IPS-NIHi7 (cell line): ENCODE measurements around the gene AGAP6.
"Not testable (repeated sequence)": the region's sequence is repeated elsewhere in the genome, so short reads cannot be mapped to it uniquely, and the experiment has no call there.

Experiments
- DNase-seq: peaks from one replicate; pipeline ENCODE4 v3.0.0; 2012; ENCODE audit warnings: mixed read lengths; ENCODE audit errors: extremely low spot score

The AGAP6 gene

GRCh38 chr10:50024716-50025383 is 36.6 kb downstream of the AGAP6 start:
- DNase-seq: not testable (repeated sequence)

DNA sequence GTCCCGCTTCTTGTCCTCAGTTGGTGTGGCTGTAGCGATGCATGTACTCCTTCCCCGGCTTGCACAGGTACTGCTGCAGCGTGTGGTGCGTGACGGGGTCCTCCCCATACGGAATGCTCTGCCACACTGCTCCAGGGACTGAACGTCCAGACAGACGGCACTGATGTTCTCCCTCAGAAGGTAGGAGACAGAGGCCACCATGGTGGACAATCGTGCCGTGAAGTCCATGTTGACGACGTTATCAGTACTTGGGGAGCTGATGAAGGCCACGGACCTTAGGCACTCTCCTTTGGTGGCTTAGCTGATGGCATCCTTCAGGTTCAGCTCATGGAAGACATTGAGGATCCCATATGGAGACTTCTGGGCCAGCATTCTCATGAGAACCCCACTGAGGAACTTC is 37.4 kb downstream of the AGAP6 start:
- DNase-seq: no peak

GRCh38 chr10:50027195-50027594 is 39.0 kb downstream of the AGAP6 start:
- DNase-seq: no peak

- DNase-seq: no peak
Measured at GRCh38 chr10:50033481-50033880, 45.3 kb downstream of the AGAP6 start.

GRCh38 chr10:50035337-50035736 is 47.1 kb downstream of the AGAP6 start:
- not testable (repeated sequence) for DNase-seq

GRCh38 chr10:50044941-50045664 is 56.9 kb downstream of the AGAP6 start:
- DNase-seq: no peak

DNA sequence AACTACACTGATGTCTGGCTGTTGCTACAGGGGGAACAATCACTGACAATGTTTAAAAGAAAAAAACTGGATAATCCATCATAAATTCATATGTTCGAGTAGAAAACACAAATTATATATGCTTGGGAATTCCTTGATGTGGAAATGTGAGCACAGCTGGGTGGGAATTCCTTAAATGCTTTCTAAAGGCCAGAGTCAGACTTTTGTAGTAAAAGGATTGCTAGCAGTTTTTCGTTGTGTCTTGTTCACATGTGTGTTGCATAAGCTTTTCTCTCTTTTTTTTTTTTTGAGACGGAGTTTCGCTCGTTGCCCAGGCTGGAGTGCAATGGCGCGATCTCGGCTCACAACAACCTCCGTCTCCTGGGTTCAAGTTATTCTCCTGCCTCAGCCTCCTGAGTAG is 58.3 kb downstream of the AGAP6 start:
- DNase-seq: not testable (repeated sequence)

DNA sequence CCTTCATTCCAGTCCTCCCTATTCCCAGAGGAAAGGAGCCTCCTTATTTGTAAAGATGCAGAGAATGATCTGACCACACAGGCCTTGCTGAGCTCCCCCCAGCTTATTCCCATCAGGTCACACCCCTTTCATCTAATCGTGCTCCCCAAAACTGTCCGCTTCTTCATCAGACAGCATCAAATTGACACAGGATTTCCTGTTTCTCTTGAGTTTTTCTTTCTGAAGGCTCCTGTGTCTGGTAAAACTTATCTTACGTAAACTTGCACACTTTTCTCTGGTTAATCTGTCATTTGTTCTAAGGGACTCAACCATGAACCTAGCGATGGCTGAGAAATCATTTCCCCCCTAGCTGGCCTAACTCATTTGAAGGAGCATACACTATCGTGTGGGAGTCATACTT is 59.4 kb downstream of the AGAP6 start:
- DNase-seq: not testable (repeated sequence)

GRCh38 chr10:50051995-50052660 is 63.9 kb downstream of the AGAP6 start:
- DNase-seq: not testable (repeated sequence)

- not testable (repeated sequence) for DNase-seq
Measured at GRCh38 chr10:50052778-50053376, 64.7 kb downstream of the AGAP6 start.

DNA sequence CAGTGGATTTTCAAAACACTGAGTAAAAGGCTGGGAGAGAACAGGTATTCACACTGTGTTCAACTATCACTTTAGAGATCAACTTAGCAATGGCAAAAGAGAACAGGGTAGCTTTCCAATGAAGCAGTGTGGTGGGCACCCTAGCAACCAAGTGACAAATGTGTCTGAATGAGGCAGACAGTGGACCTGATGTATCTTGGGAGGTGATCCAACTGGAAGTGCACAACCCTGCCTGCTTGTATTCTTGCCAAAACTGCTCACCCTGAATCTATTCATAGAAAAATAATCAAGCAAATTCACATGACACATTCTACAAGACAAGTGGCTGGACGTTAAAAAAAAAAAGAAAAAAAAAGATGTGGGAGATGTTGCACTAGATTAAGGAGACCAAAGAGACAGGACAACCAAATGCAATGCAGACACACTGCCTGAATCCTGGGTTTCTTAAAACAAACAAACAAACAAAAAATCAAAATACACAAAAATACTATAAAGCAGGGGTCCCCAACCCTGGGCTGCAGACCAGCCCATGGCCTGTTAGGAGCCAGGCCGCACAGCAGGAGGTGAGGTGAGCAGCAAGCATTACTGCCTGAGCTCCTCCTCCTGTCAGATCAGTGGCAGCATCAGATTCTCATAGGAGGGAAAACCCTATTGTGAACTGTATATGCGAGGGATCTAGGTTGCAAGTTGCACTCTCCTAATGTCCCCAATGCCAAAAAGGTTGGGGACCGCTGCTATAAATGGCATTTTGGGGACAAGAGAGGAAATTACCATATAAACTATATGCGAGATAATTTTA is 67.5 kb downstream of the AGAP6 start:
- not testable (repeated sequence) for DNase-seq

- DNase-seq: not testable (repeated sequence)
Measured at GRCh38 chr10:50056654-50057053, 68.4 kb downstream of the AGAP6 start.

DNA sequence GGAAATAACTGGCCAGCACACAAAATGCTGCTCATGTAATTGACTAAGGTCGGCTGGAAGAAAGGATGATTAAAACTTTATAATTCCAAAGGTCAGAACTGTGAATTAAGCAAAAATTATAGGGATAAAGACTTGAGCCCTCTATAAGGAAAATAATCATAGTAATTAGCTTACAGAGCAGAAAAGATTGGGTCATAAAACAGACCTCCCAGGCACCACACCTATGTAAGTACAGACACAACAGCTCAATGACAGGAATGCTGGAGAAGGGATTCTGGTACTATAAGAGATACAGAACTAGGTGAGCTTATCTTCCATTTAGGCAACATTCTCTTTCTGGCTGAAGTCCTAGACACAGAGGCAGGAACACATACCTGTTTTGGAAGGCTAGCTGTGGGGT is 70.5 kb downstream of the AGAP6 start:
- not testable (repeated sequence) for DNase-seq

DNA sequence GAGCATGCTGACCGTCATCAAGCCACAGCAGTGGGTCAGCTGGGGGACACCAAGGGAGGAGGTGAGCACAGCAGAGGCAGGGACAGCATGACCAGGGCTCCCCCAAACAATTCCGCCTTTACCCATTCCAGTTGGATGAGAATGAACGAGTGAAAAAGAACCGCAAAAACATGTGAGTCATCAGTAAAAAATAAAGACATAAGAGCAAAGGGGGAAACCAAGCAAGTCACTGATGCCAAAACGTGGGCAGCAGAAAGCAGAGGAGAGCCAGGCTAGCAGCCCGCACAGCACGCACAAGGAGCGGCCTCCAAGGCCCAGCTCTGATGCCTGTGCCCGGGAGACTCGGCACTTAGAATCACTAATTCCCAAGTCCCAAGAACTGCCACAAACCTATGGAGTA is 71.7 kb downstream of the AGAP6 start:
- DNase-seq: not testable (repeated sequence)
